Naive thymus-derived CD4-positive, alpha-beta T cell (primary cell): ENCODE measurements around the gene HOXC5. TPM values are rescaled to one million over a fixed set of nuclear protein-coding genes. Genes with fewer than 3 reads are reported as not detected.

Experiments used
- ATAC-seq: fragments of 150-1000 bp; cut with Tn5 transposase; 2 replicates; pipeline ENCODE4 v1.10.0; 2021; ENCODE audit warnings: mild to moderate bottlenecking, moderate library complexity
- CTCF ChIA-PET: fragments of 350-600 bp; sonication (Branson Sonifier 250); formaldehyde crosslinking; loops from one replicate; lab custom pipeline; 2021; ENCODE audit warnings: antibody characterized with exemption; lab: Charles Lee
- POLR2A ChIA-PET: fragments of 350-600 bp; sonication (Branson Sonifier 250); formaldehyde crosslinking; loops from one replicate; lab custom pipeline; 2021; ENCODE audit warnings: antibody characterized with exemption, inconsistent platforms; lab: Charles Lee
- DNase-seq, 9 donors: peaks; one replicate each; pipeline versions ENCODE4 v3.0.0 to v3.0.0-alpha.2; 2020 to 2022; ENCODE audit warnings: mixed read lengths in 1 of 9
- H3K27ac ChIP-seq: one replicate; pipeline ENCODE4 v1.7.0; 2013; ENCODE audit warnings: mild to moderate bottlenecking, low read depth, low read length, moderate library complexity
- H3K27me3 ChIP-seq, 2 donors: one replicate each; pipeline ENCODE4 v1.7.0; 2013; ENCODE audit warnings: low read length in 2 of 2, mild to moderate bottlenecking in 2 of 2, moderate library complexity in 2 of 2; ENCODE audit not compliant: control insufficient read depth in 2 of 2, insufficient read depth in 2 of 2
- H3K36me3 ChIP-seq, 3 experiments: 1 replicate in 2 of 3; 2 replicates in 1 of 3; pipeline ENCODE4 v1.7.0; 2013; ENCODE audit warnings: low read length in 3 of 3, mild to moderate bottlenecking in 3 of 3, moderate library complexity in 1 of 3; ENCODE audit not compliant: insufficient read depth in 3 of 3, control insufficient read depth in 2 of 3
- H3K4me1 ChIP-seq, 2 donors: one replicate each; pipeline ENCODE4 v1.7.0; 2013; ENCODE audit warnings: low read length in 2 of 2, mild to moderate bottlenecking in 2 of 2, moderate library complexity in 1 of 2; ENCODE audit not compliant: control insufficient read depth in 2 of 2, insufficient read depth in 2 of 2
- H3K4me3 ChIP-seq: 2 replicates; pipeline ENCODE4 v1.7.0; 2013; ENCODE audit warnings: mild to moderate bottlenecking, low read length
- H3K9me3 ChIP-seq, 3 experiments: 1 replicate in 2 of 3; 2 replicates in 1 of 3; pipeline ENCODE4 v1.7.0; 2013; ENCODE audit warnings: low read length in 3 of 3; ENCODE audit not compliant: control insufficient read depth in 2 of 3
- H3K27ac Mint-ChIP-seq, 9 donors: one replicate each; pipeline ENCODE4 v1.8.0; 2020 to 2022; ENCODE audit warnings: mixed read lengths in 9 of 9, mild to moderate bottlenecking in 8 of 9, moderate library complexity in 5 of 9, inconsistent platforms in 2 of 9
- H3K27me3 Mint-ChIP-seq, 5 donors: one replicate each; pipeline ENCODE4 v1.8.0; 2021 to 2022; ENCODE audit warnings: mixed read lengths in 5 of 5, mild to moderate bottlenecking in 1 of 5
- H3K36me3 Mint-ChIP-seq, 5 donors: one replicate each; pipeline ENCODE4 v1.8.0; 2020 to 2022; ENCODE audit warnings: mixed read lengths in 5 of 5, mild to moderate bottlenecking in 3 of 5, inconsistent platforms in 1 of 5
- H3K4me1 Mint-ChIP-seq, 7 donors: one replicate each; pipeline ENCODE4 v1.8.0; 2020 to 2022; ENCODE audit warnings: mixed read lengths in 7 of 7, mild to moderate bottlenecking in 3 of 7, inconsistent platforms in 1 of 7
- H3K4me3 Mint-ChIP-seq, 10 donors: one replicate each; pipeline ENCODE4 v1.8.0; 2020 to 2022; ENCODE audit warnings: mild to moderate bottlenecking in 10 of 10, mixed read lengths in 10 of 10, moderate library complexity in 6 of 10, inconsistent platforms in 2 of 10
- H3K9me3 Mint-ChIP-seq, 11 donors: one replicate each; pipeline ENCODE4 v1.8.0; 2020 to 2022; ENCODE audit warnings: mixed read lengths in 11 of 11, mild to moderate bottlenecking in 4 of 11, inconsistent platforms in 1 of 11, moderate library complexity in 1 of 11
- intact Hi-C, 2 donors: fragments of 100-400 bp; cut with micrococcal nuclease; formaldehyde crosslinking; loops; one replicate each; pipeline ENCODE4 v1.15.1; 2023
- polyA plus RNA-seq, 2 donors: library from polyadenylated mRNA; unstranded; fragments of 300-500 nt; fragmentation: Illumina TruSeq; gene quantifications; one replicate each; pipeline ENCODE4 v1.2.3, GENCODE V29; 2021
- total RNA-seq, 6 experiments: library from RNA in 5 of 6; stranded (reverse) in 5 of 6; gene quantifications; 1 replicate in 5 of 6; 2 replicates in 1 of 6; pipeline ENCODE4 v1.2.3 and lab custom pipeline; 2021 to 2026

HOXC5 gene
- total and polyA plus RNA-seq, 7 experiments from 2014 or later = not detected

DNA sequence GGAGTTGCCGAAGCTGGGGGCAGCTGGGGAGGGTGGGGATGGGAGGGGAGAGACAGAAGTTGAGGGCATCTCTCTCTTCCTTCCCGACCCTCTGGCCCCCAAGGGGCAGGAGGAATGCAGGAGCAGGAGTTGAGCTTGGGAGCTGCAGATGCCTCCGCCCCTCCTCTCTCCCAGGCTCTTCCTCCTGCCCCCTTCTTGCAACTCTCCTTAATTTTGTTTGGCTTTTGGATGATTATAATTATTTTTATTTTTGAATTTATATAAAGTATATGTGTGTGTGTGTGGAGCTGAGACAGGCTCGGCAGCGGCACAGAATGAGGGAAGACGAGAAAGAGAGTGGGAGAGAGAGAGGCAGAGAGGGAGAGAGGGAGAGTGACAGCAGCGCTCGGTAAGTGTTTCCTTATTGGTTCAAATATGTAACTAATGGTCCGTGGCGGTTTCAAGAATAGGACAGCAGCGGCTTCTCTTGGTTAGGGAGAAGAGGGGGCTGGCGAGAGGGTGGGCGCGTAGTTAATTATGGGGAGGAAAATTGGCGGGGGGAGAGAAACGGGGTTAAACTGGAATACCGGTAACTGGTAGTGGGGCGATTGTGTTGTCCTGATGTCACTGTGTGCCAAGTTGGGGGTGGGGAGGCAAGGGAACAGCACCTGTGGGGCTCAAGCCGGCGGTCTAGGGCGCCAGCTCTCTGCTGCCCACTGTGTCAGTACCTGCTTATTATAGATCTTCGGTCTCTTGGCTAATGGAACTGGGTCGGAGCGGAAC is 15.6 kb upstream of the HOXC5 start:
- H3K27me3 ChIP-seq = peaks cover 16 to 55% of the 10 kb centered on the region in 2 donors
- DNase-seq (no peak), ATAC-seq (peak; percentile 31)
- peaks cover 69 to 92% (median 78%) of the 10 kb centered on the region in 5 donors for H3K27me3 Mint-ChIP-seq
- H3K9me3 ChIP-seq = no peaks in the 10 kb centered on the region
- H3K4me1 Mint-ChIP-seq = peaks cover 6 to 33% (median 18%) of the 10 kb centered on the region in 7 donors
- peaks cover 7 to 15% of the 10 kb centered on the region in 2 donors for H3K4me1 ChIP-seq
- no peaks in the 10 kb centered on the region for H3K36me3 Mint-ChIP-seq
- H3K36me3 ChIP-seq = no peaks in the 10 kb centered on the region
- ChIA-PET POLR2A (interaction anchor here (0.7 to 1.4 kb wide), 6 partner anchors 8 to 371 kb away, joined by 3 to 6 read pairs (median 4); no protein-coding TSS in a partner anchor), CTCF (interaction anchor here (0.8 to 1.8 kb wide), 5 partner anchors 11 to 184 kb away, joined by 3 to 8 read pairs (median 3); partner anchors contain the start of gene HOXC5)
- peak overlapping the region in 4 of 9 donors; percentile 19 to 72 (median 29) for H3K27ac Mint-ChIP-seq
- peak overlapping the region; percentile 69 to 89 (median 84) for H3K4me3 Mint-ChIP-seq
- intact Hi-C loops = loop anchor here (1.0 to 2.0 kb wide), 2 partner anchors 11 to 14 kb away; no protein-coding TSS in a partner anchor
- no peak overlapping the region for H3K27ac ChIP-seq
- peaks cover 0 to 4% (median 0%) of the 10 kb centered on the region in 11 donors for H3K9me3 Mint-ChIP-seq
- peak overlapping the region; percentile 58 for H3K4me3 ChIP-seq

DNA sequence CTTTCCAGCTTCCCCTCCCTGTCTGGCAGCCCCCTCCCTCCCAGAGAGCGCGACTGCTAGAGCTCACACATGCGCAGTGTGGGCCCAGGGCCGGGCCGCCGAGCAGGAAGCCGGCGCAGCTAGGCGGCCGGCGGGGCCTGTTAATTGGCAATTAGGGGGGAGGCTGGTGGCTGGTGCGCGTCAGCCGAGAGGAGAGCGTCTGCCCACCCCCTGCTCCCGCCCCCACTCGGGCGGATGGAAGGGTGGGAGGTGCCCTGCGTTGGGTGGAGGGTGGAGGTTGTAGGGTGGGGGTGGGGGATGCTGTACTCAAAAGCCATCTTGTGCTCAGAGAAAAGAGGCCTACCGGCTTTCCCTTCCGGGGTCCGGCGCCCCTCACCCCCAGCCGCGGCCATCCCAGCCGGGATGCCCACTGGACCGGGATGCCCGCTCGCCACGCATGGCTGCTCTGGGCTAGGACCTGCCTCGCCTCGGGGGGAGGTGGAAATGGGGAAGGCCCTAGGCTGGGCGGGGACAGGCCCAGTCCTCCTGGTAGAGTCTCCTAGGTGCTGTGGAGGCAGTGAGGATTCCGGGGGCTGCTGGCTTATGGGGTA is 14.9 kb upstream of the HOXC5 start:
- Histone ChIP-seq H3K4me1 (peaks cover 7 to 15% of the 10 kb centered on the region in 2 donors), H3K27ac (no peak overlapping the region), H3K9me3 (no peaks in the 10 kb centered on the region), H3K4me3 (peak overlapping the region; percentile 58), H3K27me3 (peaks cover 16 to 58% of the 10 kb centered on the region in 2 donors), H3K36me3 (no peaks in the 10 kb centered on the region)
- Mint-ChIP-seq H3K27ac (peak overlapping the region in 2 of 9 donors; percentile 10 to 42), H3K9me3 (peaks cover 0 to 4% (median 0%) of the 10 kb centered on the region in 11 donors), H3K4me3 (peak overlapping the region; percentile 69 to 89 (median 84)), H3K36me3 (no peaks in the 10 kb centered on the region), H3K27me3 (peaks cover 68 to 92% (median 78%) of the 10 kb centered on the region in 5 donors), H3K4me1 (peaks cover 6 to 33% (median 18%) of the 10 kb centered on the region in 7 donors)
- ATAC-seq = peak; percentile 86
- DNase-seq = peak; percentile 50 to 73 (median 67)
- intact Hi-C loops = loop anchor here (1.0 to 2.0 kb wide), 3 partner anchors 12 to 15 kb away; no protein-coding TSS in a partner anchor
- POLR2A ChIA-PET = interaction anchor here (1.0 kb wide), 1 partner anchor 183 kb away, joined by 4 read pairs; no protein-coding TSS in a partner anchor
- CTCF ChIA-PET = interaction anchor here (0.9 to 1.8 kb wide), 4 partner anchors 11 to 183 kb away, joined by 3 to 8 read pairs (median 4); partner anchors contain the start of gene HOXC5

DNA sequence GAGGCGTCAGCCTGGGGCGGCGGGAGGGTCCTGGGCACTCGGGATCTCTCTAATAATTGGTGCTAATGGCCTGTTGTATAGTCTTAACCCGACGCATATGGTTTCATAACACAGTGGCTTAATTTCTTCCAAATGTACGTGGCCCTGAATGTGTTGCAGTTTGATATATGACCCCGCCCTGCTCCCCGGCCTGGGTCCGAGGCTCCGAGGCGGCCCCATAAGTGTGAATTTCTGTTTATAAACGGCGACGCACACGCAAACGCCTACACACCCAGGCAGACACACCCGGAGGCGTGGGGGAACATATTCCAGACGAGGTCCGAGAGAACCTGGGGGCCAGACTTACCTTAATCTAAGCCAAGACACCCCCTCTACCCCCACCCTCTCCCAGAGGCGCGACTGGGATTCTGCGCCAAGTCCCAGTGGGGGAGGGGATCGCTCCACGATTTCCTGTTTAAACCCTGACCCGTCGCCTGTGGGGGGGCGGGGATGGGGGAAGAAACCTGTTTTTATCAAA is 14.3 kb upstream of the HOXC5 start:
- H3K27me3 Mint-ChIP-seq = peaks cover 68 to 92% (median 78%) of the 10 kb centered on the region in 5 donors
- Histone ChIP-seq H3K4me3 (peak overlapping the region; percentile 58), H3K4me1 (peaks cover 7 to 15% of the 10 kb centered on the region in 2 donors), H3K36me3 (no peaks in the 10 kb centered on the region), H3K27ac (no peak overlapping the region), H3K27me3 (peaks cover 16 to 58% of the 10 kb centered on the region in 2 donors), H3K9me3 (no peaks in the 10 kb centered on the region)
- CTCF ChIA-PET = no interaction called here
- intact Hi-C loops = loop anchor here in 1 of 2 donors (1.0 kb wide), 1 partner anchor 14 kb away; no protein-coding TSS in a partner anchor
- H3K4me3 Mint-ChIP-seq = peak overlapping the region in 9 of 10 donors; percentile 42 to 89 (median 84)
- DNase-seq (no peak), ATAC-seq (no peak)
- H3K36me3 Mint-ChIP-seq = no peaks in the 10 kb centered on the region
- H3K9me3 Mint-ChIP-seq = peaks cover 0 to 4% (median 0%) of the 10 kb centered on the region in 11 donors
- peak overlapping the region in 1 of 9 donors; percentile 16 for H3K27ac Mint-ChIP-seq
- peaks cover 6 to 33% (median 18%) of the 10 kb centered on the region in 7 donors for H3K4me1 Mint-ChIP-seq
- POLR2A ChIA-PET = no interaction called here

DNA sequence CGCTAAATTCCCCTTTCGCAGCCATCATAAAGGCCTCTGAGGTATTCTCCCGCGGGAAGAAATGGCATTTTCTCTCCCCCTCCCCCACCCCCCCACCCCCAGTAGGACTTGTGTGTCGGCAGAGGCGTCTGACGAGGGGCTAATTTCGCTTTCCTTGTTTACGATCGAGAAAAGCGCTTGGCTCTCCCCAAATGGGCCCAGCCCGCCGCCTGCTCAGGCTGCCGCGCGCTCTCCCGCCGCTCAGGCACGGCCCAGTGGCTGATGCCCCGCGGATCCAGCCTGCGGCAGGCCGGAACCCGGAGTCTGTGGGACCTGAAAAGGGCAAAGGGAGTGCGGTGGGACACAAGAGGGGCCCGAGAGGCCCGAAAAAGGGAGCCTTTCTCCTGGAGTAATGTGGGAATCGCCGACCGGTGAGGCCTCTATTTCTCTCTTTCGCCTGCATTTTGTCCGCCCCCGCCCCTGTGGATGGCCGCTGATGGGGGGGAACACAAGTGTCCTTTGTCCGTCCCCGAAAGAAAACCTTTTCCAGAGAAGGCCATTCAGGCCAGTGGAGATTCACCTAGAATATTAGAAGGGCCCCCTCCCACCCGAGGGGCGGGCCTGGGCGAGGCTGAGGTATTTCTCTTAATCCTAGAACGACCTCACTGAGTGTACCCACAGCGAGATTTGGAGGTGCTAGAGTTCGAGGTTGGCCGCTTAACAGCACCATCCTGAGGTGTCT is 13.6 kb upstream of the HOXC5 start:
- Histone ChIP-seq H3K27ac (no peak overlapping the region), H3K9me3 (no peaks in the 10 kb centered on the region), H3K4me3 (no peak overlapping the region), H3K27me3 (peaks cover 16 to 51% of the 10 kb centered on the region in 2 donors), H3K4me1 (peaks cover 7 to 15% of the 10 kb centered on the region in 2 donors), H3K36me3 (no peaks in the 10 kb centered on the region)
- Mint-ChIP-seq H3K4me3 (peak overlapping the region in 5 of 10 donors; percentile 7 to 66 (median 29)), H3K9me3 (peaks cover 0 to 3% (median 0%) of the 10 kb centered on the region in 11 donors), H3K27ac (no peak overlapping the region), H3K4me1 (peaks cover 6 to 33% (median 18%) of the 10 kb centered on the region in 7 donors), H3K27me3 (peaks cover 71 to 91% (median 78%) of the 10 kb centered on the region in 5 donors), H3K36me3 (no peaks in the 10 kb centered on the region)
- ATAC-seq (no peak), DNase-seq (no peak)
- CTCF ChIA-PET = no interaction called here
- intact Hi-C loops = no loop called here
- POLR2A ChIA-PET = no interaction called here

GRCh38 chr12:54019924-54020590 is 12.8 kb upstream of the HOXC5 start:
- H3K4me3 Mint-ChIP-seq = peak overlapping the region in 4 of 10 donors; percentile 7 to 69 (median 46)
- no peaks in the 10 kb centered on the region for H3K36me3 Mint-ChIP-seq

More at GRCh38 chr12:54019924-54020590, 12.8 kb upstream of the HOXC5 start:
- intact Hi-C loops = no loop called here
- no peaks in the 10 kb centered on the region for H3K36me3 ChIP-seq
- DNase-seq = no peak
- H3K27ac Mint-ChIP-seq = no peak overlapping the region
- H3K4me1 ChIP-seq = peaks cover under 1 to 15% of the 10 kb centered on the region in 2 donors
- no peak overlapping the region for H3K27ac ChIP-seq
- ChIA-PET POLR2A (no interaction called here), CTCF (interaction anchor here (0.7 kb wide), 1 partner anchor 188 kb away, joined by 3 read pairs; no protein-coding TSS in a partner anchor)
- H3K9me3 Mint-ChIP-seq = peaks cover 0 to 3% (median 0%) of the 10 kb centered on the region in 11 donors
- H3K9me3 ChIP-seq = no peaks in the 10 kb centered on the region
- peaks cover 11 to 42% of the 10 kb centered on the region in 2 donors for H3K27me3 ChIP-seq
- no peak overlapping the region for H3K4me3 ChIP-seq
- peaks cover 0 to 26% (median 13%) of the 10 kb centered on the region in 7 donors for H3K4me1 Mint-ChIP-seq
- no peak for ATAC-seq
- H3K27me3 Mint-ChIP-seq = peaks cover 68 to 91% (median 75%) of the 10 kb centered on the region in 5 donors
